Left ventricle myocardium superior (tissue), 1 donor: ENCODE measurements around the gene P3H3. TPM values are rescaled to one million over a fixed set of nuclear protein-coding genes. Genes with fewer than 3 reads are reported as not detected.
A peak's percentile ranks its signal among the peaks of the same experiment; 100 is the strongest.

Experiments used
- ATAC-seq: fragments of 200-7000 bp; cut with Tn5 transposase; one replicate; pipeline ENCODE4 v1.9.1; 2020; ENCODE audit warnings: mild to moderate bottlenecking, moderate library complexity
- DNase-seq: peaks from one replicate; pipeline ENCODE4 v3.0.0-alpha.2; 2020
- intact Hi-C: fragments of 100-400 bp; cut with micrococcal nuclease; formaldehyde crosslinking; loops from one replicate; pipeline ENCODE4 v1.11.0; 2022
- total RNA-seq: library from RNA; stranded (reverse); fragmentation: NEBNext Ultra II Directional; extraction: Animal tissue kit (Norgen Biotek cat#: 25700); gene quantifications from one replicate; pipeline ENCODE4 v1.2.1, GENCODE V29; 2021
- donor health status: DM: no; HTN: yes; CAD: no; lungs with severe emphysema.

Gene P3H3
- total RNA-seq, 1 donor from 2014 or later: 11.5 TPM

DNA sequence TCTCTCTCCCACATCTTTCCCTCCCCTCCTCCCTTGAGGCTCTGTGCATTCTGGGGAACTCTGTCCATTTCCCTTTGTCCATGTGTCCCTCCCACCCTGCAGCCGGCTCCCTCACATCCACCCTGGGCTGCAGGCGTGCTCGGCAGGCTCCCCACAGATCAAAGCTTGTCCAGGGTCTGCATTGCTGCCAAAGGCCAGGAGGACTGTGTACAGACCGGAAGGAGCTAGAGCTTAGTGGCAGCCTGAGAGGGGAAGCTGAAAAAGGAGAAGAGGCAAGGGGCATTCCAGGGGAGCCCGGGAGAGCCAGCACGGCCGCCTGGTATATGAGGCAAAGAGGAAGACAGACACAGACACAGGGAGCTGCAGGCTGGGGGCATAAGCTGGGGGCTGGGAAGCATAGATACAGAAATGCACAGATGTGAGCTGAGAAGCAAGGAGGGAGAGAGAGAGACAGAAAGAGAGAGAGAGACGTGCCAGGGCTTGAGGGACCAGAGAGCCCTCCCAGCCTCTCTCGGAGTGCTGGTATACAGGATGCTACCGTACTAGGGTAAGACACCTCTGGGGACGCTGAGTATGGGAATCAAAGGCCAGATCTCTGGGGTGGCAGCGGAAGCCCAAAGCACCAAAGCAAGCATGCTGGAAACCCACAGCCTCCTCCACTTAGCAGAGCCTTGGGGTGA is 35.5 kb upstream of the P3H3 start:
- peak; percentile 55 for DNase-seq
- ATAC-seq: peak; percentile 69
- intact Hi-C loops: no loop called here

DNA sequence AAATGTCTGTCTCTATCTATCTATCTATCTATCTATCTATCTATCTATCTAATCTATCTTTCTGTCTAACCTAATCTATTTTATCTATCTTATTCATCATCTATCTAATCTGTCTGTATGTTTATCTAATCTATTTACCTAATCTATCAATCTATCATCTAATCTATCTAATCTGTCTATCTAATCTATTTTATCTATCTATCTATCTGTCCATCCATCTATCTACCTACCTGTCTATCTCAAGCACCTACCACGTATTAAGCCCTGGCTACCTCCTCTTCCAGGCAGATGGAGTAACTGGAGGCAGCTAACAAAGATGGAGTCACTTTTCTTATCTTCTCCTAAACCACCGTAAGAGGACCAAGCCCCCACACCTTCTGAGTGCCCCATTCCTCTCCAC is 33.1 kb upstream of the P3H3 start:
- intact Hi-C loops: no loop called here
- DNase-seq (no peak), ATAC-seq (no peak)

GRCh38 chr12:6796576-6796975 is 31.6 kb upstream of the P3H3 start:
- no peak for DNase-seq
- intact Hi-C loops: no loop called here
- ATAC-seq: no peak

- DNase-seq (no peak), ATAC-seq (no peak)
- intact Hi-C loops: no loop called here
Measured at GRCh38 chr12:6799147-6799546, 29.1 kb upstream of the P3H3 start.

- intact Hi-C loops: no loop called here
- ATAC-seq: no peak
- no peak for DNase-seq
Measured at GRCh38 chr12:6807170-6807569, 21.0 kb upstream of the P3H3 start.

GRCh38 chr12:6809056-6809455 is 19.2 kb upstream of the P3H3 start:
- intact Hi-C loops: no loop called here
- ATAC-seq (no peak), DNase-seq (no peak)

GRCh38 chr12:6810758-6811157 is 17.4 kb upstream of the P3H3 start:
- no peak for ATAC-seq

DNA sequence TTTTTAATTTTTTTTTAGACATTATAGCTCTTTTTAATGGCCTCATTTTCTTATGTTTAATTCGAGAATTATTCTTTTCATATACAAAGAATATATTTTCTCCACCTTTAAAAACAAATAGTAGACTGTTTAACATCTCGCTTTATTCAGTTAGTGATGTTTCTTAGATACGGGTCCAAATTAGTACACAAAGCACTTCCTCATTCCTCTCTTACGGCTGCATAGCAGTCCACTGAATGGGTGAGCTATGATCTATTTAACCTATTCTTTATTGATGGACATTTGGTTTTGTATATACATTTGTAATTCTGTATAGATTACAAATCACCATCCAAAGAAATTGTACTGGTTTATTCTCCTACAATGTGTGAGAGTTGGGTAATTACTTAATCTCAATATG is 14.8 kb upstream of the P3H3 start:
- intact Hi-C loops: no loop called here
- no peak for ATAC-seq
- no peak for DNase-seq

More at GRCh38 chr12:6810758-6811157, 17.4 kb upstream of the P3H3 start:
- intact Hi-C loops: no loop called here
- no peak for DNase-seq

GRCh38 chr12:6816598-6816997 is 11.6 kb upstream of the P3H3 start:
- ATAC-seq (no peak), DNase-seq (no peak)
- intact Hi-C loops: no loop called here

DNA sequence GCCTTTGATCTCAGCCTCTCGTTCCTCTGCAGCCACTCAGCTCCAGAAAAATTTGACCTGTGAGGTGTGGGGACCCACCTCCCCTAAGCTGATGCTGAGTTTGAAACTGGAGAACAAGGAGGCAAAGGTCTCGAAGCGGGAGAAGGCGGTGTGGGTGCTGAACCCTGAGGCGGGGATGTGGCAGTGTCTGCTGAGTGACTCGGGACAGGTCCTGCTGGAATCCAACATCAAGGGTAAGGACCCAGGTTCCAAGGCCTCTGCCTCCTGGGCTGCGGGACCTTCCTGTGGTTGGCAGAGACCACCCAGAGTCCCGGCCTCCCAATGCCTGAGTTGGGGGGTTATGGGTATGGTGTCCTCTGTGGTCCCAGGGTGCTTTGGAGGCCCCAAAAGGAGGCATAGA is 11.1 kb upstream of the P3H3 start:
- DNase-seq (no peak), ATAC-seq (no peak)
- intact Hi-C loops: no loop called here

DNA sequence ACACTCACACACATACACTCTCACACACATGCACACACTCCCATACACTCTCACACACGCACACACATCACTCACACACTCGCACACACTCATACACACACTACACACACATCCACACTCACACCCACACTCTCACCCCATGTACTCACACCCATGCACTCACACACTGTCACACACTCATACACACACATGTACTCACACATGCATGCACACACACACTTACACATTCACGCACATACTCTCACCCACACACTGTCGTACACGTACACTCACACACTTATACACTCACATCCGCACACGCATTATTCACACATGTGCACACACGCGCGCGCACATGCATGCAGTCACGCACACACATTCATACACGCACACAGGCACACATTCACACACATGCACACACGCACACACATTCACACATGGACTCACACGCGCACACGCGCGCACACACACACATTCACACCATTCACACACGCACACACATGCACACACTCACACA is 10.5 kb upstream of the P3H3 start:
- DNase-seq (no peak), ATAC-seq (no peak)
- intact Hi-C loops: no loop called here

GRCh38 chr12:6818222-6818621 is 10.0 kb upstream of the P3H3 start:
- intact Hi-C loops: no loop called here
- ATAC-seq: no peak
- DNase-seq: no peak

DNA sequence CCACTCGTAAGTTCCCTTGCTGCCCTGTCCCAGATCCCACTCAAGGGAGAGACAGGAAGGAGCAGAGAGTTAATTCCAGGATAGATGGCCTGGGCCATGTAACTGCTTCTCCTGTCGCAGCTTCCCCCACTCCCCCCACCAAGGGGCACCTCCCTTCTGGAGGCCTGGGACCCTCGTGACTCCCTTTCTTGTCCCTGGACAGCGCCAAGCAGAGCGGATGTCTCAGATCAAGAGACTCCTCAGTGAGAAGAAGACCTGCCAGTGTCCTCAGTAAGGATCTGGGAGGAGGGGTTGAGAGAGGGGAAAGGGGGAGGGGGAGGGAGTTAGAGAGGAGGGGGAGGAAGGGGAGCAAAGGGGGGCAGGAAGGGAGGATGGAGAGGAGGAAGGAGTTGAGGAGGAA is 9.6 kb upstream of the P3H3 start:
- ATAC-seq: no peak
- intact Hi-C loops: no loop called here

GRCh38 chr12:6819106-6820030 is 8.8 kb upstream of the P3H3 start:
- ATAC-seq: no peak
- intact Hi-C loops: no loop called here
- DNase-seq: no peak

More for the DNA sequence above, 9.6 kb upstream of the P3H3 start:
- no peak for DNase-seq

DNA sequence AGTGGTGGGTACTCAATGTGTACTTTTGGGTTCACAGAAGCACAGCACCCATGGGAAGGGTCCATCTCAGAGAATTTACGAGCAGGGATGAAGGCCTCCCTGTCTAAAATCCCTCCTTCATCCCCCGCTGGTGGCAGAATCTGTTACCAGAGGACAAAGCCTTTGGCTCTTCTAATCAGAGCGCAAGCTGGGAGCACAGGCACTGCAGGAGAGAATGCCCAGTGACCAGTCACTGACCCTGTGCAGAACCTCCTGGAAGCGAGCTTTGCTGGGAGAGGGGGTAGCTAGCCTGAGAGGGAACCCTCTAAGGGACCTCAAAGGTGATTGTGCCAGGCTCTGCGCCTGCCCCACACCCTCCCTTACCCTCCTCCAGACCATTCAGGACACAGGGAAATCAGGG is 8.0 kb upstream of the P3H3 start:
- no peak for ATAC-seq
- intact Hi-C loops: no loop called here
- DNase-seq: no peak

- ATAC-seq: peak; percentile 69
- intact Hi-C loops: no loop called here
- peak; percentile 79 for DNase-seq
Measured at GRCh38 chr12:6821591-6822425, 6.4 kb upstream of the P3H3 start, which contains the start of gene GPR162. TSS of gene GPR162 (plus strand) at chr12:6821821. CDS start at chr12:6823899, 2,078 bp downstream.

- intact Hi-C loops: no loop called here
- DNase-seq (no peak), ATAC-seq (no peak)
Measured at GRCh38 chr12:6822426-6823135, 5.6 kb upstream of the P3H3 start.

DNA sequence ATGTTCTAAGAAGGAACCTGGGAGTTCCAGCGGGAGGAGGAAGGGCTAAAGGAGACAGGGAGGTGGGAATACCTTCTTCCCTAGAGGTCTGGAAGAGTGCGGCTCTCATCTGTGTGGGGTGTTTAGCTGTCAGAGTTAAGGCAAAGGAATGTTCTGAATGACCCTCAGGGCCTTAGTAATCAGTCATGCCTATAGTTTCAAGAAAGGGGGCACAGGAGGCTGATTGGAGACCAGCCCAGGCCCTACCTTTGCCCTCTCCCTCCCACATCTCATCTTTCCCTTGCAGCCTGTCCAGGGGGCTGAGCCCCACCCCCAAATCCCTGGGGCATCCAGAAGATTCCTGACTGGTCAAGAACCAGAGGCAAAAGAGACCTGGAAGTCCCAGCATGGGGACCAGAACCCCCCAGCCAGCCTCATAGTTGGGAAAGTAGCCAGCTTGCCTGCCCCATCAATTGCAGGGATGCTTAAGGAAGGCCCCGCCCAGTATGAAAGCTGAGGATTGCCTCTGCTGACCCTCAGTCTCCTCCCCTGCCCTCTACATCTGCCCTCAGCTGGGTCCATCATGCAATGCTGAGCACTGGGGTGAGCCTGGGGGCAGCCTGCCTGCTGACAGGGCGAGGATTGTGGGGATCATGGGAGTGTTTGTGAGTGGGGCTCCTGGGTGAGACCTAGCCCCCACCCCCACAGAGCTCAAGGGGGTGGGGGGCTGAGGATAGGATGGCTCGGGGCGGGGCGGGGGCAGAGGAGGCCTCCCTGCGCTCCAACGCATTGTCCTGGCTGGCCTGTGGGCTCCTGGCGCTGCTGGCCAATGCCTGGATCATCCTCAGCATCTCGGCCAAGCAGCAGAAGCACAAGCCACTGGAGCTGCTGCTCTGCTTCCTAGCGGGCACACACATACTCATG is 4.8 kb upstream of the P3H3 start:
- no peak for ATAC-seq
- intact Hi-C loops: no loop called here
- no peak for DNase-seq
